Measurements from ENCODE around the gene RETREG3.

GRCh38 chr17:42537826-42538451 is 71.2 kb downstream of the RETREG3 start:
- TF ChIP-seq CTCF (IDR thresholded peaks at IDR 0.05): no peak
- no peak for TF ChIP-seq EZH2 (IDR thresholded peaks at IDR 0.05; ENCODE audit: borderline replicate concordance, insufficient read depth, low read depth, low read length, poor library complexity, severe bottlenecking)

Measured in B cell (primary cell).